ENCODE measurements around the gene CCNF. TPM values are rescaled to one million over a fixed set of nuclear protein-coding genes. Genes with fewer than 3 reads are reported as not detected.

Gene CCNF
- total and polyA plus RNA-seq, 10 of the 15 experiments (the other 5 are each of a cell fraction or from before 2014, with no cell fraction given) = 4.0 to 63.2 (median 27.5) TPM

DNA sequence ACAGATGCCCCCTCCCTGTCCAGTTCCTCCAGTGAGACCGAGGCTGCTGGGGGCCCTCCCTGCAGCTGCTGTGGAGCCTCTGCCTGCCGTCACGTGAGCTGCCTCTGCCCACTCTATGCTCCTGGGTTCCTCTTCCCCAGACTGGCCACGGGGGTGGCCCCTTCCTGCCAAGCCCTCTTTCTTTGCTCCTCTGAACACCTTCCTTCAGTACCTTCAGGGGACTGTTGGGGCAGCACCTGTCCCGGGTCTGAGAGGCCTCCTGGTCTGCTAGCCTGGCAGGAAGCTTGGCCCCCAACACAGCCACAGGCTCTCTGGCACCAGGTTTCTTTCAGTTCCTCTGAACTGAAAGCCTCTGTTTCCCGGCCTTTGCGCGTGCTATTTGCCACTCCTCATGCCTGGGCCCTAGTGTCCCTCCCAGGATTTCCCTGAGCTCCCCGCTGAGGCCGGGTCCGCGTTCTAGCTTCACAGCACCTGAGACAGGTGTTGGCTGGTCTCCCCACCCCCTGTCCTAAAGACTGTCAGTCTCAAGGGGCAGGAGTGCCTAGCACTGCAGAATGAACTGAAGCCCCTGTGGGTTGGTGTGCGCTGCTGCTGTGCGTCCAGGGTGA lies 77.9 kb downstream of the CCNF start (continued):
- TF ChIP-seq ZNF24 (IDR thresholded peaks at IDR 0.05) = no peak
- no peak; the same call in 1 of the 2 replicates for TF ChIP-seq GATAD2B (conservative IDR thresholded peaks at IDR 0.05; ENCODE audit: low read depth)
- no peak for TF ChIP-seq BRCA1 (IDR thresholded peaks at IDR 0.05; ENCODE audit: low read depth, low read length)
- TF ChIP-seq, protein P1, sequence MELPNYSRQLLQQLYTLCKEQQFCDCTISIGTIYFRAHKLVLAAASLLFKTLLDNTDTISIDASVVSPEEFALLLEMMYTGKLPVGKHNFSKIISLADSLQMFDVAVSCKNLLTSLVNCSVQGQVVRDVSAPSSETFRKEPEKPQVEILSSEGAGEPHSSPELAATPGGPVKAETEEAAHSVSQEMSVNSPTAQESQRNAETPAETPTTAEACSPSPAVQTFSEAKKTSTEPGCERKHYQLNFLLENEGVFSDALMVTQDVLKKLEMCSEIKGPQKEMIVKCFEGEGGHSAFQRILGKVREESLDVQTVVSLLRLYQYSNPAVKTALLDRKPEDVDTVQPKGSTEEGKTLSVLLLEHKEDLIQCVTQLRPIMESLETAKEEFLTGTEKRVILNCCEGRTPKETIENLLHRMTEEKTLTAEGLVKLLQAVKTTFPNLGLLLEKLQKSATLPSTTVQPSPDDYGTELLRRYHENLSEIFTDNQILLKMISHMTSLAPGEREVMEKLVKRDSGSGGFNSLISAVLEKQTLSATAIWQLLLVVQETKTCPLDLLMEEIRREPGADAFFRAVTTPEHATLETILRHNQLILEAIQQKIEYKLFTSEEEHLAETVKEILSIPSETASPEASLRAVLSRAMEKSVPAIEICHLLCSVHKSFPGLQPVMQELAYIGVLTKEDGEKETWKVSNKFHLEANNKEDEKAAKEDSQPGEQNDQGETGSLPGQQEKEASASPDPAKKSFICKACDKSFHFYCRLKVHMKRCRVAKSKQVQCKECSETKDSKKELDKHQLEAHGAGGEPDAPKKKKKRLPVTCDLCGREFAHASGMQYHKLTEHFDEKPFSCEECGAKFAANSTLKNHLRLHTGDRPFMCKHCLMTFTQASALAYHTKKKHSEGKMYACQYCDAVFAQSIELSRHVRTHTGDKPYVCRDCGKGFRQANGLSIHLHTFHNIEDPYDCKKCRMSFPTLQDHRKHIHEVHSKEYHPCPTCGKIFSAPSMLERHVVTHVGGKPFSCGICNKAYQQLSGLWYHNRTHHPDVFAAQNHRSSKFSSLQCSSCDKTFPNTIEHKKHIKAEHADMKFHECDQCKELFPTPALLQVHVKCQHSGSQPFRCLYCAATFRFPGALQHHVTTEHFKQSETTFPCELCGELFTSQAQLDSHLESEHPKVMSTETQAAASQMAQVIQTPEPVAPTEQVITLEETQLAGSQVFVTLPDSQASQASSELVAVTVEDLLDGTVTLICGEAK (IDR thresholded peaks at IDR 0.05; ENCODE audit: borderline replicate concordance) = 0 out of 2 replicates have a peak, but pooled peaks have one; percentile 2
- no peak for TF ChIP-seq TCF7 (IDR thresholded peaks at IDR 0.05; ENCODE audit: borderline replicate concordance)
- no peak for TF ChIP-seq LARP7 (IDR thresholded peaks at IDR 0.05)
- no peak for TF ChIP-seq ZBED1 (IDR thresholded peaks at IDR 0.05; ENCODE audit: borderline replicate concordance)
- TF ChIP-seq, protein P2, sequence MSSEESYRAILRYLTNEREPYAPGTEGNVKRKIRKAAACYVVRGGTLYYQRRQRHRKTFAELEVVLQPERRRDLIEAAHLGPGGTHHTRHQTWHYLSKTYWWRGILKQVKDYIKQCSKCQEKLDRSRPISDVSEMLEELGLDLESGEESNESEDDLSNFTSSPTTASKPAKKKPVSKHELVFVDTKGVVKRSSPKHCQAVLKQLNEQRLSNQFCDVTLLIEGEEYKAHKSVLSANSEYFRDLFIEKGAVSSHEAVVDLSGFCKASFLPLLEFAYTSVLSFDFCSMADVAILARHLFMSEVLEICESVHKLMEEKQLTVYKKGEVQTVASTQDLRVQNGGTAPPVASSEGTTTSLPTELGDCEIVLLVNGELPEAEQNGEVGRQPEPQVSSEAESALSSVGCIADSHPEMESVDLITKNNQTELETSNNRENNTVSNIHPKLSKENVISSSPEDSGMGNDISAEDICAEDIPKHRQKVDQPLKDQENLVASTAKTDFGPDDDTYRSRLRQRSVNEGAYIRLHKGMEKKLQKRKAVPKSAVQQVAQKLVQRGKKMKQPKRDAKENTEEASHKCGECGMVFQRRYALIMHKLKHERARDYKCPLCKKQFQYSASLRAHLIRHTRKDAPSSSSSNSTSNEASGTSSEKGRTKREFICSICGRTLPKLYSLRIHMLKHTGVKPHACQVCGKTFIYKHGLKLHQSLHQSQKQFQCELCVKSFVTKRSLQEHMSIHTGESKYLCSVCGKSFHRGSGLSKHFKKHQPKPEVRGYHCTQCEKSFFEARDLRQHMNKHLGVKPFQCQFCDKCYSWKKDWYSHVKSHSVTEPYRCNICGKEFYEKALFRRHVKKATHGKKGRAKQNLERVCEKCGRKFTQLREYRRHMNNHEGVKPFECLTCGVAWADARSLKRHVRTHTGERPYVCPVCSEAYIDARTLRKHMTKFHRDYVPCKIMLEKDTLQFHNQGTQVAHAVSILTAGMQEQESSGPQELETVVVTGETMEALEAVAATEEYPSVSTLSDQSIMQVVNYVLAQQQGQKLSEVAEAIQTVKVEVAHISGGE (CRISPR knock-in tag; IDR thresholded peaks at IDR 0.05) = no peak
- no peak for TF ChIP-seq RFX5 (IDR thresholded peaks at IDR 0.05; ENCODE audit: low read depth, low read length)
- TF ChIP-seq, protein P3, sequence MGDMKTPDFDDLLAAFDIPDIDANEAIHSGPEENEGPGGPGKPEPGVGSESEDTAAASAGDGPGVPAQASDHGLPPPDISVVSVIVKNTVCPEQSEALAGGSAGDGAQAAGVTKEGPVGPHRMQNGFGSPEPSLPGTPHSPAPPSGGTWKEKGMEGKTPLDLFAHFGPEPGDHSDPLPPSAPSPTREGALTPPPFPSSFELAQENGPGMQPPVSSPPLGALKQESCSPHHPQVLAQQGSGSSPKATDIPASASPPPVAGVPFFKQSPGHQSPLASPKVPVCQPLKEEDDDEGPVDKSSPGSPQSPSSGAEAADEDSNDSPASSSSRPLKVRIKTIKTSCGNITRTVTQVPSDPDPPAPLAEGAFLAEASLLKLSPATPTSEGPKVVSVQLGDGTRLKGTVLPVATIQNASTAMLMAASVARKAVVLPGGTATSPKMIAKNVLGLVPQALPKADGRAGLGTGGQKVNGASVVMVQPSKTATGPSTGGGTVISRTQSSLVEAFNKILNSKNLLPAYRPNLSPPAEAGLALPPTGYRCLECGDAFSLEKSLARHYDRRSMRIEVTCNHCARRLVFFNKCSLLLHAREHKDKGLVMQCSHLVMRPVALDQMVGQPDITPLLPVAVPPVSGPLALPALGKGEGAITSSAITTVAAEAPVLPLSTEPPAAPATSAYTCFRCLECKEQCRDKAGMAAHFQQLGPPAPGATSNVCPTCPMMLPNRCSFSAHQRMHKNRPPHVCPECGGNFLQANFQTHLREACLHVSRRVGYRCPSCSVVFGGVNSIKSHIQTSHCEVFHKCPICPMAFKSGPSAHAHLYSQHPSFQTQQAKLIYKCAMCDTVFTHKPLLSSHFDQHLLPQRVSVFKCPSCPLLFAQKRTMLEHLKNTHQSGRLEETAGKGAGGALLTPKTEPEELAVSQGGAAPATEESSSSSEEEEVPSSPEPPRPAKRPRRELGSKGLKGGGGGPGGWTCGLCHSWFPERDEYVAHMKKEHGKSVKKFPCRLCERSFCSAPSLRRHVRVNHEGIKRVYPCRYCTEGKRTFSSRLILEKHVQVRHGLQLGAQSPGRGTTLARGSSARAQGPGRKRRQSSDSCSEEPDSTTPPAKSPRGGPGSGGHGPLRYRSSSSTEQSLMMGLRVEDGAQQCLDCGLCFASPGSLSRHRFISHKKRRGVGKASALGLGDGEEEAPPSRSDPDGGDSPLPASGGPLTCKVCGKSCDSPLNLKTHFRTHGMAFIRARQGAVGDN (IDR thresholded peaks at IDR 0.05) = peak; percentile 64
- no peak for TF ChIP-seq ZZZ3 (IDR thresholded peaks at IDR 0.05; ENCODE audit: control insufficient read depth, insufficient read length, low read depth)
- TF ChIP-seq SREBF2 (IDR thresholded peaks at IDR 0.05; ENCODE audit: low read length) = no peak
- TF ChIP-seq HDAC6 (IDR thresholded peaks at IDR 0.05; ENCODE audit: unreplicated experiment) = no peak
- TF ChIP-seq STAT1 (conservative IDR thresholded peaks at IDR 0.05) = no peak
- TF ChIP-seq SREBF1 (IDR thresholded peaks at IDR 0.05; ENCODE audit: low read length) = no peak
- TF ChIP-seq CEBPB (IDR thresholded peaks at IDR 0.05; ENCODE audit: borderline replicate concordance in 1 of 2, low read depth in 2 of 2, low read length in 2 of 2) = no peak
- TF ChIP-seq GABPA (IDR thresholded peaks at IDR 0.05; ENCODE audit: low read depth) = no peak
